OCI-LY7 (cell line): ENCODE measurements around the gene LRRC26. TPM values are rescaled to one million over a fixed set of nuclear protein-coding genes. Genes with fewer than 3 reads are reported as not detected.

Experiments
- BruUV-seq: library from RNA; stranded (reverse); fragments of 400-500 nt; replicated peaks from 2 replicates; lab custom pipeline; 2021; lab: Mats Ljungman, UMichigan
- CTCF ChIA-PET: fragments of 300-600 bp; sonication (Branson Sonifier 250); formaldehyde crosslinking; loops from one replicate; lab custom pipeline; 2022; ENCODE audit warnings: antibody characterized with exemption; ENCODE audit not compliant: unreplicated experiment; lab: Charles Lee
- POLR2A ChIA-PET: fragments of 300-600 bp; sonication (Branson Sonifier 250); formaldehyde crosslinking; loops from one replicate; lab custom pipeline; 2022; ENCODE audit warnings: antibody characterized with exemption; lab: Charles Lee
- DNase-seq: peaks from one replicate; pipeline ENCODE4 v3.0.0-alpha.2; 2015; ENCODE audit warnings: low spot score
- H2AFZ ChIP-seq: fragments of 200-600 bp; sonication (generic), shearing (Covaris generic); 2 replicates; pipeline ENCODE4 v1.6.1; 2014; ENCODE audit warnings: mild to moderate bottlenecking, antibody characterized with exemption, low read length, moderate library complexity
- H3K27ac ChIP-seq: fragments of 200-600 bp; sonication (generic); 2 replicates; pipeline ENCODE4 v1.5.1; 2014; ENCODE audit warnings: mixed run types, low read depth, mild to moderate bottlenecking, moderate library complexity, low read length, inconsistent platforms; ENCODE audit not compliant: poor library complexity, severe bottlenecking
- H3K36me3 ChIP-seq: fragments of 200-600 bp; sonication (generic); 2 replicates; pipeline ENCODE4 v1.6.1; 2014; ENCODE audit warnings: mild to moderate bottlenecking, antibody characterized with exemption, low read length, moderate library complexity, mixed read lengths; ENCODE audit not compliant: insufficient read depth
- H3K4me1 ChIP-seq: fragments of 200-600 bp; sonication (generic); 2 replicates; pipeline ENCODE4 v1.5.1; 2014; ENCODE audit warnings: mild to moderate bottlenecking, low read length; ENCODE audit not compliant: insufficient read depth, poor library complexity, severe bottlenecking
- H3K4me2 ChIP-seq: fragments of 200-600 bp; sonication (generic); 2 replicates; pipeline ENCODE4 v1.6.1; 2014; ENCODE audit warnings: mild to moderate bottlenecking, low read length
- H3K4me3 ChIP-seq: fragments of 200-600 bp; sonication (generic); 2 replicates; pipeline ENCODE4 v1.5.1; 2014; ENCODE audit warnings: mild to moderate bottlenecking, low read depth, low read length; ENCODE audit not compliant: poor library complexity, severe bottlenecking
- H3K79me2 ChIP-seq: fragments of 200-600 bp; sonication (generic); 2 replicates; pipeline ENCODE4 v1.6.1; 2016; ENCODE audit warnings: low read depth, mild to moderate bottlenecking, low read length, moderate library complexity, mixed read lengths; ENCODE audit not compliant: insufficient read depth
- H3K9me2 ChIP-seq: fragments of 200-600 bp; sonication (generic); 2 replicates; pipeline ENCODE4 v1.6.1; 2016; ENCODE audit warnings: mild to moderate bottlenecking, low read length, mixed read lengths; ENCODE audit not compliant: insufficient read depth
- H3K9me3 ChIP-seq: fragments of 200-600 bp; sonication (generic); 2 replicates; pipeline ENCODE4 v1.6.1; 2014; ENCODE audit warnings: mild to moderate bottlenecking, mixed run types, low read length, mixed read lengths
- H4K20me1 ChIP-seq: fragments of 200-600 bp; sonication (generic); 2 replicates; pipeline ENCODE4 v1.6.1; 2014; ENCODE audit warnings: mild to moderate bottlenecking, antibody characterized with exemption, low read length, moderate library complexity, mixed read lengths; ENCODE audit not compliant: insufficient read depth
- EZH2phosphoT487 ChIP-seq: fragments of 200-600 bp; sonication (generic); IDR thresholded peaks from 2 replicates; pipeline ENCODE4 v1.6.1; 2018; ENCODE audit warnings: low read depth, borderline replicate concordance, mild to moderate bottlenecking, mixed run types, antibody characterized with exemption, low read length, moderate library complexity, mixed read lengths
- intact Hi-C: fragments of 100-400 bp; cut with micrococcal nuclease; formaldehyde crosslinking; loops from one replicate; pipeline ENCODE4 v1.10.0; 2022; ENCODE audit not compliant: unreplicated experiment
- total RNA-seq, 2 experiments: library from RNA; depleted of rRNA in 1 of 2; stranded (reverse); fragments of >200 nt in 1 of 2; shearing (Covaris generic) in 1 of 2; gene quantifications; 2 replicates each; pipeline ENCODE4 v1.2.3, GENCODE V29; 2014 to 2022
- TF ChIP-seq, protein P1 (sequence below): fragments of 200-600 bp; sonication (generic); conservative IDR thresholded peaks from 2 replicates; pipeline ENCODE4 v1.5.1; 2014; ENCODE audit warnings: mild to moderate bottlenecking, antibody characterized with exemption, low read length, moderate library complexity, mixed read lengths

LRRC26 gene
- total RNA-seq, 2 experiments from 2014 or later, result not detected

GRCh38 chr9:137128158-137128861 is 41.5 kb downstream of the LRRC26 start:
- Histone ChIP-seq H3K9me3 (no peaks in the 10 kb centered on the region), H3K27ac (peak overlapping the region; percentile 92), H3K36me3 (peaks cover 6% of the 10 kb centered on the region), H2AFZ (no peak overlapping the region; the same call in 1 of the 2 replicates), H3K4me1 (peaks cover 46% of the 10 kb centered on the region), H3K4me3 (peak overlapping the region; percentile 94), H4K20me1 (no peaks in the 10 kb centered on the region), H3K79me2 (peaks cover 63% of the 10 kb centered on the region; the same call in 1 of the 2 replicates), H3K4me2 (peak overlapping the region; percentile 96), H3K9me2 (no peaks in the 10 kb centered on the region)
- TSS peak; percentile 77 for BruUV-seq
- POLR2A ChIA-PET, result interaction anchor here (0.6 to 3.4 kb wide), 5 partner anchors 10 to 550 kb away, joined by 3 to 52 read pairs (median 7); no protein-coding TSS in a partner anchor
- CTCF ChIA-PET, result no interaction called here
- TF ChIP-seq, protein P1, sequence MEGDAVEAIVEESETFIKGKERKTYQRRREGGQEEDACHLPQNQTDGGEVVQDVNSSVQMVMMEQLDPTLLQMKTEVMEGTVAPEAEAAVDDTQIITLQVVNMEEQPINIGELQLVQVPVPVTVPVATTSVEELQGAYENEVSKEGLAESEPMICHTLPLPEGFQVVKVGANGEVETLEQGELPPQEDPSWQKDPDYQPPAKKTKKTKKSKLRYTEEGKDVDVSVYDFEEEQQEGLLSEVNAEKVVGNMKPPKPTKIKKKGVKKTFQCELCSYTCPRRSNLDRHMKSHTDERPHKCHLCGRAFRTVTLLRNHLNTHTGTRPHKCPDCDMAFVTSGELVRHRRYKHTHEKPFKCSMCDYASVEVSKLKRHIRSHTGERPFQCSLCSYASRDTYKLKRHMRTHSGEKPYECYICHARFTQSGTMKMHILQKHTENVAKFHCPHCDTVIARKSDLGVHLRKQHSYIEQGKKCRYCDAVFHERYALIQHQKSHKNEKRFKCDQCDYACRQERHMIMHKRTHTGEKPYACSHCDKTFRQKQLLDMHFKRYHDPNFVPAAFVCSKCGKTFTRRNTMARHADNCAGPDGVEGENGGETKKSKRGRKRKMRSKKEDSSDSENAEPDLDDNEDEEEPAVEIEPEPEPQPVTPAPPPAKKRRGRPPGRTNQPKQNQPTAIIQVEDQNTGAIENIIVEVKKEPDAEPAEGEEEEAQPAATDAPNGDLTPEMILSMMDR, result no peak
- TF ChIP-seq EZH2phosphoT487, result no peak
- intact Hi-C loops, result no loop called here
- DNase-seq, result peak; percentile 65

DNA sequence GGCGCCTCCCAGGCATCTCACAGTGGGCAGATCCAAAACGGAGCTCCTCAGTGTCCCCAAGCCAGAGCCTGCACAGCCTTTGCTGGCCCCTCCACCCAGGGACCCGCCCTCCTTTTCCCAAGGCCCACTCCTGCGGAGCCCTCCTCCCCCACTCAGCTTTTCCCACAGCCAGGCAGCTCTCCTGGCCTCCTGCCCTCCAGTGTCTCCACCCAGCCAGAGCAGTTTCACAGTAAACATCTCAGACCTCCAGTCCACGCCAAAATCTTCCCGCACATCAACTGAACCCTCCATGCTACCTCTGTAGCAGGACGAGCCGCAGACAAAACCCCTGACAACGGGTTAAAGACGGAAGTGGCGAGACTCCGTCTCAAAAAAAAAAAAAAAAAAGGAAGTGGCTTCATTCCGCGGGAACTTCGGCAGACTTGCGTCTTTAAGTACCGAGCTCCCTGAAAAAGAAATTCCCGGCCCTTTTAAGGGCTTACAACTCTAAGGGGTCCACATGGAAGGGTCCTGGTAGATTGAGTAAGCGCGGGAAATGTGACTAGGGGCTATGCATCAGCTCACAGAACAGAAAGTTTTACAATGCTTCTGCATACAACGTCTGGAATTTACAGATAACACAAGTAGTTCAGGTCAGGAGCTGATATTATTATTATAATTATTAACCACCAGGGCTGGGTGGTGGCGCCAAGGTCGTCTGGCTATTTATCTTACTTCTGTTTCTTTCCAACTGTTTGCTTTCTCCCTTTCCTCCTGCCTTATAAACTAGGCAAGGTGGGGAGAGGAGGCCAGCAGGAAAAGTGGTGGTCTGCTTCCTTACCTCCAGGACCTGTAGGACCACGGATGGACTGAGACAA is 42.3 kb downstream of the LRRC26 start:
- ChIA-PET CTCF (interaction anchor here (0.6 kb wide), 1 partner anchor 65 kb away, joined by 3 read pairs; no protein-coding TSS in a partner anchor), POLR2A (interaction anchor here (0.6 to 2.6 kb wide), 5 partner anchors 9 to 550 kb away, joined by 3 to 27 read pairs (median 7); partner anchors contain the start of genes ANAPC2 and SSNA1)
- no peak for TF ChIP-seq EZH2phosphoT487
- TF ChIP-seq, protein P1, result no peak
- Histone ChIP-seq H3K4me3 (peak overlapping the region; percentile 94), H3K27ac (peak overlapping the region; percentile 92), H3K9me3 (no peaks in the 10 kb centered on the region), H3K4me1 (peaks cover 54% of the 10 kb centered on the region), H3K9me2 (no peaks in the 10 kb centered on the region), H2AFZ (no peak overlapping the region), H3K79me2 (peaks cover 63% of the 10 kb centered on the region; the same call in 1 of the 2 replicates), H3K36me3 (peaks cover 6% of the 10 kb centered on the region), H4K20me1 (no peaks in the 10 kb centered on the region), H3K4me2 (peak overlapping the region; percentile 96)
- peak; percentile 85 for DNase-seq
- intact Hi-C loops, result loop anchor here (2.0 kb wide), 1 partner anchor 73 kb away; the partner anchor contains the start of gene TPRN
- TSS peak; percentile 82 for BruUV-seq
